ENCODE data around the gene BAK1. TPM values are rescaled to one million over a fixed set of nuclear protein-coding genes. Genes with fewer than 3 reads are reported as not detected.
"Not testable (repeated sequence)": the region's sequence is repeated elsewhere in the genome, so short reads cannot be mapped to it uniquely, and the experiment has no call there.

The BAK1 gene
- total RNA-seq, 6 donors from 2014 or later: 9.2 to 23.5 (median 13.7) TPM

GRCh38 chr6:33549196-33549595 lies 30.9 kb downstream of the BAK1 start:
- TF ChIP-seq POLR2A (IDR thresholded peaks at IDR 0.05) (no peak), EP300 (IDR thresholded peaks at IDR 0.05) (no peak), POLR2AphosphoS5 (IDR thresholded peaks at IDR 0.05) (no peak), CTCF (IDR thresholded peaks at IDR 0.05) (no peak)
- DNase-seq (no peak), ATAC-seq (ENCODE audit: low FRiP score in 2 of 2) (no peak)
- no peak overlapping the region for H3K27ac ChIP-seq
- WGBS, 2 donors: 65 to 78% methylated on average over 8 of the region's 8 CpGs
- no peak overlapping the region for H3K4me3 ChIP-seq
- no peaks in the 10 kb centered on the region for H3K4me1 ChIP-seq
- H3K9me3 ChIP-seq: no peaks in the 10 kb centered on the region
- H3K36me3 ChIP-seq: no peaks in the 10 kb centered on the region
- no peaks in the 10 kb centered on the region for H3K27me3 ChIP-seq

GRCh38 chr6:33547499-33547898 lies 32.6 kb downstream of the BAK1 start:
- no peak overlapping the region for H3K27ac ChIP-seq
- no peaks in the 10 kb centered on the region for H3K36me3 ChIP-seq
- H3K4me1 ChIP-seq: no peaks in the 10 kb centered on the region
- no peak for TF ChIP-seq CTCF (IDR thresholded peaks at IDR 0.05)
- TF ChIP-seq POLR2AphosphoS5 (IDR thresholded peaks at IDR 0.05): no peak
- TF ChIP-seq POLR2A (IDR thresholded peaks at IDR 0.05): no peak
- TF ChIP-seq EP300 (IDR thresholded peaks at IDR 0.05): no peak
- DNase-seq: no peak
- no peaks in the 10 kb centered on the region for H3K27me3 ChIP-seq
- H3K4me3 ChIP-seq: no peak overlapping the region
- WGBS, 2 donors: 47 to 66% methylated on average over 2 of the region's 2 CpGs
- no peaks in the 10 kb centered on the region for H3K9me3 ChIP-seq
- ATAC-seq (ENCODE audit: low FRiP score in 2 of 2): no peak

- TF ChIP-seq POLR2A (IDR thresholded peaks at IDR 0.05) (no peak), POLR2AphosphoS5 (IDR thresholded peaks at IDR 0.05) (no peak), CTCF (IDR thresholded peaks at IDR 0.05) (no peak), EP300 (IDR thresholded peaks at IDR 0.05) (no peak)
- no peak overlapping the region for H3K27ac ChIP-seq
- no peaks in the 10 kb centered on the region for H3K4me1 ChIP-seq
- ATAC-seq (ENCODE audit: low FRiP score in 2 of 2): no peak
- no peaks in the 10 kb centered on the region for H3K36me3 ChIP-seq
- WGBS, 2 donors: 79 to 83% methylated on average over 5 of the region's 5 CpGs
- H3K27me3 ChIP-seq: no peaks in the 10 kb centered on the region
- no peak overlapping the region for H3K4me3 ChIP-seq
- no peaks in the 10 kb centered on the region for H3K9me3 ChIP-seq
- DNase-seq: no peak
These were observed 33.3 kb downstream of the BAK1 start for GRCh38 chr6:33546766-33547165.

GRCh38 chr6:33545292-33545691 lies 34.8 kb downstream of the BAK1 start:
- not testable (repeated sequence) for DNase-seq; H3K4me1 ChIP-seq; ATAC-seq (ENCODE audit: low FRiP score in 2 of 2); H3K9me3 ChIP-seq; H3K27ac ChIP-seq; H3K36me3 ChIP-seq; H3K27me3 ChIP-seq; H3K4me3 ChIP-seq
- 87 to 90% methylated on average over 11 of the region's 11 CpGs for WGBS, 2 donors

- H3K27ac ChIP-seq: no peak overlapping the region
- H3K4me3 ChIP-seq: no peak overlapping the region
- H3K36me3 ChIP-seq: no peaks in the 10 kb centered on the region
- WGBS, 2 donors: 69 to 77% methylated on average over 4 of the region's 4 CpGs
- H3K4me1 ChIP-seq: no peaks in the 10 kb centered on the region
- no peak for DNase-seq
- no peak for ATAC-seq (ENCODE audit: low FRiP score in 2 of 2)
- TF ChIP-seq POLR2A (IDR thresholded peaks at IDR 0.05) (no peak), POLR2AphosphoS5 (IDR thresholded peaks at IDR 0.05) (no peak), EP300 (IDR thresholded peaks at IDR 0.05) (no peak), CTCF (IDR thresholded peaks at IDR 0.05) (no peak)
- H3K9me3 ChIP-seq: no peaks in the 10 kb centered on the region
- no peaks in the 10 kb centered on the region for H3K27me3 ChIP-seq
These were observed 37.0 kb downstream of the BAK1 start for GRCh38 chr6:33543116-33543515.

All from upper lobe of left lung (tissue), 6 donors.